KG1 (cell line): ENCODE measurements around the gene PF4V1.

Source experiments
- DNase-seq: peaks from one replicate; lab custom pipeline; 2025; lab: John Stamatoyannopoulos, UW

Gene PF4V1

DNA sequence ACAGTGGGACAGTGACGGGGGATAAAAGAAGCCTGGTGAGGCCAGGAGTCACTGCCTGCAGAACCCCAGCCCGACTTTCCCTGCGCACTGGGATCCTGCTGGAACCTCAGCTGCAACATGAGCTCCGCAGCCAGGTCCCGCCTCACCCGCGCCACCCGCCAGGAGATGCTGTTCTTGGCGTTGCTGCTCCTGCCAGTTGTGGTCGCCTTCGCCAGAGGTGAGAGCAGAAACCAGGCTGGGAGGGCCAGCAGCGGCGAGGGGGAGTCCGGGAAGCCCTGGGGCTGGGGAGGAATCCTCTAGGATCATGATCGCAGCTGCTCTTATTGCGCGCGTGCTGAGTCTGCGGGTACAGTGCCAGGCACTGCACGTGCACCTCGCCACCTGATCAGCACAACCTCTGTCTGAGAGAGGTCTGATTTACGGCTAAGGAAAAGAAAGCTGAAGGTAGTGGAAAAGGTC is at the start of gene PF4V1:
PF4V1 (plus strand) TSS at position 51 of the 459 bp plus-strand sequence; CDS start at position 118, 67 bp downstream.
- DNase-seq, result no peak

DNA sequence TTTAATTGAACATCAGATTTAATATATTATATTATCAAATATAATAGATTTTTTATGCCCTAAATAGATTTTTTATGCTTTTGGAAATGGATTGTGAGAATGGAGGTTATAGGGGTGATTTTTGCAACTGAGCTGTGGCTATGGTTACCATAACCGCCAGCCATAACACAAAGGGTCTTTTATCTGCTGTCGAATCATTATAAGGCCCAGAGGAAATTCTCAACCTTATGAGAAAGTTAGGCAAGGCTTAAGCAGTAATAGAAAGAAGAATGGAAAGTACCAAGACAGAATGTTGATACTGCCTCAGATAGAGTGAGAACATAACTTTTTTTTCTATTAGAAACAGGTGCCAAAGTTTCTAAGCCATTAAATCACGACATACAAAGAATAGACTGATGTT is 42.9 kb upstream of the PF4V1 start:
- no peak for DNase-seq

DNA sequence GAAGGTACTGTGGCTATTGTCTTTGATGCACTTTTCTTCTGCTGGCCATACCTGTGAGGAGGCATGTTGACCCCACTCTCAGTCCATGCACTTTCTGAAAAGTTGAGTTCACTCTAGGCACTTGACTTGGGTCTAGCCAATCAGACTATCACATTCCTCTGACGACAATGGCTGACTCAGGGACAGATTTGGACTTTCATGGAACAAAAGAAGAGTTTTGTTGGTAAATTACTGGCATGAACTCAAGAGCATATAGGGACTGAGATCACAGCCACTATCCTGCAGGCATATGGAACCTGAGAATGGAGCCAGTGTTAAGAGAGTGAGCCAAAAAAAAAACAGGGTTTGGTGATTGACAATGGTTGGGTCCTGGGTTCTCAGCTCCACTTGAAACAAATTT is 41.3 kb upstream of the PF4V1 start:
- no peak for DNase-seq

GRCh38 chr4:73814679-73815078 is 38.4 kb upstream of the PF4V1 start:
- DNase-seq, result no peak

DNA sequence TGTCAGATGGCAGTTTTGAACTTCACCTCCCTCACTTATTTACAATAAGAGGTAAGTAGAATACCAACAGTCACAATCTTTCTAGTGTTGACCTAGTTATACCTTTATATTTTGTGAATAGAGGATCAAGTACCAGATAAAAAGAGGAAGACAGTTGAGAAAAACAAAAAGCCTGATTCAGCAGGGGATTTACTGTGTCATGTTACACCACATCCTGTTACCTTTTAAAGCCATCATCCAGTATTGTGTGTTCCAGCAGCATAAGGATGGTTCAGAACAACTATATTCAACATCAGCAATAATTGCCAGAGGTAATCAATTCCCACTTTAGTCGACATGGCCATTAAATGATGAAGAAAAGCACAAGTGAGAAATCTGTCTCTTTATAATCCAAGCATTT is 38.0 kb upstream of the PF4V1 start:
- DNase-seq, result no peak

- no peak for DNase-seq
Observed at GRCh38 chr4:73816814-73817213, 36.3 kb upstream of the PF4V1 start.

DNA sequence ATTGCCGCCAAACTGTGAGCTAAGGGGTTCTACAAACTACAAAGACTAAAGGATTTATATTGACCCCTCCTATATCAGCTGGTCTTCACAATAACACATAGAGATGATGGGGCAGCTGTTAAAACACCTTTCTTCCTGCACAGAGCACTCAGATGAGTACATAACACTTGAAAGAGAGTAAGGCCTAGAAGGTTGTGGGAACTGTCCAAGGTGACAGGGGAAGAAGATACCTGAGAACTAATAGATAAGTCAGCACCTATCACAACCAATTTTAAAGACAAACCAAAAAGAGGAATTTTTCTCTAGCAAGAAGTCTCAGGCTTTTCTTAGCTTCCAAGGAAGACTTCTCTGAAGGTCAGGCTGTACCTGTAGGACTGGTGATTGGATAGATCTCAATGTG is 35.8 kb upstream of the PF4V1 start:
- no peak for DNase-seq

DNA sequence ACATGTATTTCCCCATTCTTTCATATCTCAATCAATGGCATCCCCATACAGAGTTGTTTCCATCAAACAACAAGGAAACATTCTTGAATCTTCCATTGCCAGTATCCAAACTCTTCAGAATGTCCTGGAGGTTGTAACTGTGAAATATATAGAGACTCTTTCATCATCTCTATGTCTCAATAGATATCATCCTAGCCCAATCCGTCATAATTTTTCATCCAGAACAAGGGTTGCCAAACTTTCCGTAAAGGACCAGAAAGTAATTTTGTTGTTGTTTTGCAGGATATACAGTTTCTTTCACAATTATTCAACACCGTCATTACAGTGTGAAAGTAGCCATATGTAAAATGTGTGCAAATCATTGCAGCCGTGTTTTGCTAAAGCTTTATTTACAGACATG is 31.8 kb upstream of the PF4V1 start:
- DNase-seq, result no peak

DNA sequence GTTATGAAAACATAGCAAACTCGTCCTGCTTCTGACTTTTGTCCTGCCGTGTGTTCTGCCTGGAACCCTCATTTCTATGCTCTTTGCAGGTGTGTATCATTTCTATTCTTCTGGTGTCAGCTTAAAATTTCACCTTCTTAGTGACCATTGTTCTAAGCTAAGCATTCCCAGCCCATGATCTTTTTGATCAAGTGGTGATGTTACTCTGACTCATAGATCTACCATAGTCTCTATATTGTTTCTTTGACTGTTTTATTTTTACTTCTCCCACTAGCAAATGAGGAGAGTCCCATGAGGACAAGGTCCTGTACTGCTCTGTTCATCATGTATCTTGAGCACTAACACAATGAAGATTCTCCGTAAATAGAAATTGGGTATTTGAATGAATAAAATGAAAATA is 30.7 kb upstream of the PF4V1 start:
- no peak for DNase-seq

DNA sequence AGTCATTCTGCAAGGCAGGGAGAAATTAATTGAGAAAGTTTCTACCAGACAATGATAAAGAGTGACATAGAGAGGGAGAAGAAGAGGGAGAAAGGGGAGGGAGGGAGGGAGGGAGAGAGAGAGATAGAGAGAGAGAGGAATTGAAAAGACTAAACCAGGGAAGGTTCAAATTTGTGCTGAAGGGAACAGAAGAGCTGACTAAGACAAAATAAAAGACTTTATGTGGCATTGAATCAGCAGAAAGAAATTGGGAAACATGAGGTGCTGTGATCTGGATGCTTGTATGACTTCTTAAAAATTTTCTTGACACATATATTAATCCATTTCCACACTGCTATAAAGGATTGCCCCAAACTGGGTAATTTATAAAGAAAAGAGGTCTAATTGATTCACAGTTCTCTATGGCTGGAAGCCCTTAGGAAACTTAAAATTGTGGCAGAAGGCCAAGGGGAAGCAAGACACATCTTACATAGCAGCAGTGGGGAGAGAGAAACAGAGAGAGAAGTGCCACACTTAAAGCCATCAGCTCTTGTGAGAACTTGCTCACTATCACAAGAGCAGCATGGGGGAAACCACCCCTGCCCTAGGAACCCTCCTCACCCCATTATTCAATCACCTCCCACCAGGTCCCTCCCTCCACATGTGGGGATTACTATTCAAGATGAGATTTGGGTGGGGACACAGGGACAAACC is 30.1 kb upstream of the PF4V1 start:
- DNase-seq, result no peak

GRCh38 chr4:73823760-73824159 is 29.3 kb upstream of the PF4V1 start:
- DNase-seq, result no peak

DNA sequence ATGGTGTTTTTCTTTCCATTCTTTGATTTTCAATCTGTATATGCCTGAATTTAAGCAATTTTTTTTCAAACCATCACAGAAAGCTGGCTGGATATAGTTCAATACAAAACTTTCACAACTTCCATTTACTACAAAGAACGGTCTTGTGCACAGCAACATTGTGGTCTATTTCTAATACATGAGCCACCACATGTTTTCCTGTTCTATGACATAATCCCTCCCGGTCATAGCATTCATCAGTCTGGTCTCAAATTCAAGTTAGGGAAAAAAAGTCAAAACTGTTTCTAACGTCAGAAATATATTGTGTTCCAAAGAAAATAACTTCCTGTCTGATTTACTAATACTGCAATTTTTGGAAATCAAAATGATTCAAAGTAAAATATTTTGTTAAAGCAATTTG is 24.1 kb upstream of the PF4V1 start:
- no peak for DNase-seq

DNA sequence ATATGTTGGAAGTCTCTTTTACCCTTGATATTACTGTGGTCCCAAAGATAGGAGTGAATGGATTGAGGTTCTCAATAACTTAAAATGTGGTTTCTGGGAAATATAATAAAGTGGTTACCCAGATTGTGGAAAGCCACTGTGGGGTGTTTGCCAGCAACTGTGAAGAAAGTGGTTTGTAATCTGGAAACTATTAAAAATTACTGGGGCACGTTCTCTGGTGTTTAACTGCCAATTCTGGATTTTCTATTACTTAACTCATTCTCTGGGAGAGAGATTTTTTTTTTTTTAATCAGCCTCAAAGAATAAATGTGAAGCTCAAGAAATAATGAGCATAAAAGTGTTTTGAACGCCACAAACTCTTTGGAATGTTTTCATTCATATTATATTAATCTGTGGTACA is 21.5 kb upstream of the PF4V1 start:
- no peak for DNase-seq

DNA sequence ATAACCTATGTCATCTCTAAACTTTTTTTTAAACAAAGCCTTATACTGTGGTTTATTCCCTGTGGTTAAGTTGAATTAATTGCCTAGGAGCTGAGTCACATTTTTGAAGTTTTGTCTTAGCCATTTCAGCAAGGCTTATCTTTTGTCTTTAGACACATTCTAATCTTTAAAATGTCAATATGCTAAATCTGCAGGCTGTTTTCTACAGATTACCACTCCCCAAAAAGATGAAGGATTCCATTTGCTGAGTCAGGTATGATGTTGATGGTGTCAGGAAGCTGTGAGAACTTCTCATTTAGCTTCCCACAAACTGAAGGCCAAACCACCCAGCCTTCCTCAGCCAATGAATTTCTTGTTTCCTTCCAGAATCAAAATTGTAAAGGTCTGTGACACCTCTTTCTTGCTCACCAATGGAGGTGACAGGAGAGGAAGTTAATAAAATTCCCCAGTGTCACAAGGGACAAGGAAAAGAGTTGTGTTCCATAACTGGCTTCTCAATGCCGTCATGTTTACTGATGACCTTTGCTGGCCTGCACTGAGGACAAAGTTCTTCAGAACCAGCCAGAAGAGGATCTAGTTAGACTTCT is 20.4 kb upstream of the PF4V1 start:
- no peak for DNase-seq

GRCh38 chr4:73836373-73837279 is 16.5 kb upstream of the PF4V1 start, which contains the start of gene CXCL6:
Gene CXCL6 (plus strand): TSS chr4:73836678. CDS start chr4:73836751, 73 bp downstream.
- DNase-seq, result no peak

GRCh38 chr4:73839071-73839470 is 14.0 kb upstream of the PF4V1 start:
- no peak for DNase-seq

GRCh38 chr4:73839715-73840114 is 13.4 kb upstream of the PF4V1 start:
- DNase-seq, result no peak

DNA sequence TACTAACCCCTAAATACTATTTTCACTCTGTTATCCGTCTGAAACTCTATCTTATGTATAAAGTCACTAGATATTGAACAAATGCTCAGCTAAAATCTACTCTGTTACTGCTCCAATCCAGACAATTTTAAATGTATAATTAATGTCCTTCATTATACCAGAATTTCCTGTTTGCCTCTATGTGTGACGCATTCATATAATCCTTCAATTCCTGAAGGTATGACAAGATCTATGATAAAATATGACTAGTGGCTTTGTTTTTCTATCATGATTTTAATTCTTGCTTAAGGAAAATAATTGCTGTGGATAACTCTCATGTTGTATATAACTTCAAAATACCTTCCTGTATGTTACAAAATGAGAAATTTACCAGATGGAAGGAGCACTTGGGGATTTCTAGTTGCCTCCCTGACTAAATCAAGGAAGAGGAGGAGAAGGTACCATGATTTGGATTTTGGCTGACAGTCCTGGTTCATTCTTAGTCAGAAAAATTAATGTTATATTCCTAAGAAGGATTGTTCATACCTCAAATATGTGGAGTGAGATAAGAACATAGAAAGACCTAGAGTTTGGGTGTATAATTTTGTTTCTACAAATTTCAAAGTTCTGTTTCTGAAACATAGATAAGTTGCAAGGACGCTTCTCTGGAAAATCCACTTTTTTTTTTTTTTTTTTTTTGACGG is 11.7 kb upstream of the PF4V1 start:
- DNase-seq, result no peak

- DNase-seq, result no peak
Observed at GRCh38 chr4:73842696-73843095, 10.4 kb upstream of the PF4V1 start.

DNA sequence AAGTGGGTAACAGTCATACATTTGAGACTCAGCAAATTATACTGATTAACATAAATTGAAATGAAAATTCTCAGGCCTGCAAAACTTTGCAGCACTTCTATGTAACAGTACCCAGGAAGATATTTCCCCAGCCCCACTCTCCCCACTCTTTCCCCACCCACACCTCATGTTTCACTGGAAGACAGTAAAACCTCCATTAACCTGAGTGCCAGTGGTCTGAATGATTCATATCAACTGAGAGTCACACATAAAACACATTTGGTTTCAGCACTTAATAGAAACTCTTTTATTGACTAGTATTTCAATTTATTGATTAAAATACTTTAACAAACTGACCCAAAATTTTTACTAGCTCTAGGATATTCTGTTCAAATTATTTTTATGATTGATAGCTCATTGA is 9.7 kb upstream of the PF4V1 start:
- DNase-seq, result no peak

GRCh38 chr4:73844345-73844744 is 8.8 kb upstream of the PF4V1 start:
- no peak for DNase-seq

GRCh38 chr4:73844806-73845205 is 8.3 kb upstream of the PF4V1 start:
- DNase-seq, result no peak
